ENCODE results near the gene SKIC8. TPM values are rescaled to one million over a fixed set of nuclear protein-coding genes. Genes with fewer than 3 reads are reported as not detected.

The SKIC8 gene
- polyA plus RNA-seq, 4 donors, result 45.9 to 68.0 (median 58.6) TPM

DNA sequence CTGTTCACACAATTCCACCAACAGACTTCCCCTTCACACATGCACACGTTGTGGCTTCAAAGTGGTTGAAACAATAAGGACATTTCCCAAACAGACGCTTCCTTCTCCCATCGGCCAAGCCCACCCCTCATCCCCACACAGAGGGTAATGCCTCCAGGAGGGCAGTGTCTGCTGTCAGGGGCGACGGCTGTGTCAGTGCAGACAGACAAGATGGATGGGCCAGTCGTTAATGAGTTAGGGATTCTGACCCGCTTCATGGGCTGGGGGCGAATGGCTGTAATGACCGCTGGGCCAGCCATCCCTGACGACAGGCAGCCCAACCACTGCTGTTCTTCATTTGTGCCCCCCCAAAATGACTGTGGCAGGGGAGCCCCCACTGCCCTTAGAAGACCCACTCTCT is 20.2 kb upstream of the SKIC8 start:
- H3K27me3 ChIP-seq (ENCODE audit: control insufficient read depth in 3 of 3, insufficient read depth in 3 of 3, low read length in 3 of 3), result no peaks in the 10 kb centered on the region
- no peak overlapping the region for H3K4me3 ChIP-seq (ENCODE audit: low read depth in 1 of 3, low read length in 3 of 3)
- H3K4me1 ChIP-seq (ENCODE audit: control insufficient read depth in 3 of 3, insufficient read depth in 2 of 3, low read depth in 1 of 3, low read length in 2 of 3), result peaks cover 0 to 20% (median 2%) of the 10 kb centered on the region in 3 donors
- no peaks in the 10 kb centered on the region for H3K36me3 ChIP-seq (ENCODE audit: control insufficient read depth in 3 of 3, insufficient read depth in 2 of 3, low read depth in 1 of 3, low read length in 3 of 3)
- no peak overlapping the region for H3K27ac ChIP-seq (ENCODE audit: low read depth in 1 of 3, low read length in 2 of 3)
- no peaks in the 10 kb centered on the region for H3K9me3 ChIP-seq (ENCODE audit: control insufficient read depth in 2 of 2, insufficient read depth in 1 of 2, low read depth in 1 of 2, low read length in 1 of 2)
- no peak for DNase-seq
- FAIRE-seq, result no peak
- WGBS, 3 donors, result 80 to 89% (median 86%) methylated on average over 10 of the region's 10 CpGs

- Histone ChIP-seq H3K27me3 (ENCODE audit: control insufficient read depth in 3 of 3, insufficient read depth in 3 of 3, low read length in 3 of 3) (no peaks in the 10 kb centered on the region), H3K4me3 (ENCODE audit: low read depth in 1 of 3, low read length in 3 of 3) (no peak overlapping the region), H3K9me3 (ENCODE audit: control insufficient read depth in 2 of 2, insufficient read depth in 1 of 2, low read depth in 1 of 2, low read length in 1 of 2) (no peaks in the 10 kb centered on the region), H3K36me3 (ENCODE audit: control insufficient read depth in 3 of 3, insufficient read depth in 2 of 3, low read depth in 1 of 3, low read length in 3 of 3) (no peaks in the 10 kb centered on the region), H3K4me1 (ENCODE audit: control insufficient read depth in 3 of 3, insufficient read depth in 2 of 3, low read depth in 1 of 3, low read length in 2 of 3) (peaks cover 0 to 20% (median 2%) of the 10 kb centered on the region in 3 donors), H3K27ac (ENCODE audit: low read depth in 1 of 3, low read length in 2 of 3) (peak overlapping the region; percentile 60 to 82 (median 74))
- FAIRE-seq (no peak), DNase-seq (peak in 1 of 2 donors; percentile 76)
- 22 to 66% (median 45%) methylated on average over 8 of the region's 8 CpGs for WGBS, 3 donors
Observed at GRCh38 chr15:78317145-78317836, 17.9 kb upstream of the SKIC8 start.

DNA sequence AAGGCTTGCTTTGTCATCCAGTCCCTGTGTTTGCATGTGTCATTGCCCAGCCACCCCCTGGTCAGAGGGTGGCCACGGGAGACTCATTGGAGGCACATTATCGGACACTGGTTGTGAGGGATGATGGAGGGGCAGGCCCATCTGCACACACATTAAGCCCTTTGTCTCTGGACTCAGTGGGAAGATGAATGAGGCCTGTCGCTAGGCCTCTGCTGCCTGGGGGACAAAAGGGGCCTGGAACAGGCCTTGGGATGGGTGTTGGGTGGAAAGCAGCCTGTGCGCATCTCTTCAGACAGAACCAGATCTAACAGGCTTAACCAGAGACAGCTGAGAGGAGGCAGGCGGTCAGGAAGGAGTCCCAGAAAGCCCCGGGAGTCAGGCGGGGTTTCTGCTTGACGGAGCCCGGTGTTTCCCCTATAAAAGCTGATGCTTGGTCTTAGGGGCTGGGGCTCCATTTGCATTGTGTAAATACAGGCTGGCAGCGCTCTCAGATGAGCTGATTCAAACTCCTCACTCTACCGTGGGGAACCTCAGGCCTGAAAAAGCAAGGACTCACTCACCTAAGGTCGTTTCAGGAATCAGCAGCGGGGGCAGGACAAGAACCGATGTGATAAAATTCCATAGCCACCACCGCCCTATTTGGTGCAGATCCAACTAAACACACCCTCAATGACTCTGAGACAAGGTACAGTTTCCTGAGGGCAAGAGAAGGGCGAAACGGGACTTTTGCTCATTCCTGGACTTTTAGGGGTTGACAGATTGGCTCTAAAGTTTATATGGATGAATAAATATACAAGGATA is 17.1 kb upstream of the SKIC8 start:
- DNase-seq, result peak; percentile 86 to 95
- Histone ChIP-seq H3K9me3 (ENCODE audit: control insufficient read depth in 2 of 2, insufficient read depth in 1 of 2, low read depth in 1 of 2, low read length in 1 of 2) (no peaks in the 10 kb centered on the region), H3K27me3 (ENCODE audit: control insufficient read depth in 3 of 3, insufficient read depth in 3 of 3, low read length in 3 of 3) (no peaks in the 10 kb centered on the region), H3K4me1 (ENCODE audit: control insufficient read depth in 3 of 3, insufficient read depth in 2 of 3, low read depth in 1 of 3, low read length in 2 of 3) (peaks cover 0 to 20% (median 2%) of the 10 kb centered on the region in 3 donors), H3K27ac (ENCODE audit: low read depth in 1 of 3, low read length in 2 of 3) (peak overlapping the region; percentile 60 to 82 (median 74)), H3K36me3 (ENCODE audit: control insufficient read depth in 3 of 3, insufficient read depth in 2 of 3, low read depth in 1 of 3, low read length in 3 of 3) (no peaks in the 10 kb centered on the region), H3K4me3 (ENCODE audit: low read depth in 1 of 3, low read length in 3 of 3) (no peak overlapping the region)
- 29 to 50% (median 41%) methylated on average over 17 of the region's 17 CpGs for WGBS, 3 donors
- no peak for FAIRE-seq

DNA sequence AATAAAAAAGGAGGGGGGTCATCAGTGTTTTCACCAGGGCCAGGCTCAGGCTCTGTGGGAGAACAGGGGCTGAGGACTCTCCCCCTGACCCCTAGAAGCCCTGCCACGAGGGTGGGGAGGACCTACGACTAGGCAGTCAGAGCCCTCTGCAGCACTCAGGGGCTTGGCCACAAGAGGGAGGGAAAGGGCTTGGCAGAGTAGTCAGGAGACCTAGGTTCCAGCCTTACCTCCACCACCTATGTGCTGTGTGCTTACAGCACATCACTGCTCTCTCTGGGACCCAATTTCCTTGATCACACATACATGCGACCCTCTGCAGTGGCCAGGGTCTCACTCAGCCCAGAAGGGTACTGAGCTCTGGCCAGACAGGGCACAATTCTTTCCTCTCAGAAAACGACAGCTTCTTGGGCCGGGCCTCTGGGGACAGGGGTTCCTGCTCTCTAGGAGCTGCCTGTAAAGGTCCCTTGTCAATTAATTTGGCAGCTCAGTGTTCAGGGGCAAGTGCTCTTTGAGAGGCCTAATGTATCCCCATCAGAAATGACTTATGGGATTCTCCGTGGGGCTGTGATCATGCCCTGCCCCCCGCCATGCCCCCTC is 16.4 kb upstream of the SKIC8 start:
- FAIRE-seq (no peak), DNase-seq (peak; percentile 39 to 49)
- Histone ChIP-seq H3K36me3 (ENCODE audit: control insufficient read depth in 3 of 3, insufficient read depth in 2 of 3, low read depth in 1 of 3, low read length in 3 of 3) (no peaks in the 10 kb centered on the region), H3K9me3 (ENCODE audit: control insufficient read depth in 2 of 2, insufficient read depth in 1 of 2, low read depth in 1 of 2, low read length in 1 of 2) (no peaks in the 10 kb centered on the region), H3K4me1 (ENCODE audit: control insufficient read depth in 3 of 3, insufficient read depth in 2 of 3, low read depth in 1 of 3, low read length in 2 of 3) (peaks cover 0 to 27% (median 2%) of the 10 kb centered on the region in 3 donors), H3K4me3 (ENCODE audit: low read depth in 1 of 3, low read length in 3 of 3) (no peak overlapping the region), H3K27ac (ENCODE audit: low read depth in 1 of 3, low read length in 2 of 3) (peak overlapping the region in 1 of 3 donors; percentile 60), H3K27me3 (ENCODE audit: control insufficient read depth in 3 of 3, insufficient read depth in 3 of 3, low read length in 3 of 3) (no peaks in the 10 kb centered on the region)
- WGBS, 3 donors, result 61 to 68% (median 62%) methylated on average over 6 to 7 of the region's 7 CpGs

DNA sequence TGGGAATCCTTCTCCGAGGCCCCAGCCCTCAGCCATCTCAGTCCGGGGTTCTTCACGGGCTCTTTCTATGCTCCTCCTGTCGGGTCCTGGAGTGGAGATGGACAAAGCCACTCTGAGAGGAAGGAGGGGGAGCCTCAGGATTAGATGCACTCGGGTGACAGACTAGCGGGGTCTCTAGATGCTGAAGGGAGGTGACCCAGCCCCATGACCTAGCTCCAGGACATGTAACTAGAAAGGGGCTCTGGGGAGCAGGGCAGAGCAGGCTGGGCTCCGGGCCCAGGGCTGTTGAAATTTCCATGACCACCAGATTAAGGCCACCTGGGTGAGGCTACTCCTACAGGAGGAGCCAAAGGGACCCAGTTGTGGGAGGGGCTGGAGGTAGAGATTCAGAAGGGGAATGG is 14.8 kb upstream of the SKIC8 start:
- H3K4me3 ChIP-seq (ENCODE audit: low read depth in 1 of 3, low read length in 3 of 3), result no peak overlapping the region
- DNase-seq (no peak), FAIRE-seq (no peak)
- H3K9me3 ChIP-seq (ENCODE audit: control insufficient read depth in 2 of 2, insufficient read depth in 1 of 2, low read depth in 1 of 2, low read length in 1 of 2), result no peaks in the 10 kb centered on the region
- H3K27me3 ChIP-seq (ENCODE audit: control insufficient read depth in 3 of 3, insufficient read depth in 3 of 3, low read length in 3 of 3), result no peaks in the 10 kb centered on the region
- WGBS, 3 donors, result 87 to 92% (median 89%) methylated on average over 7 of the region's 7 CpGs
- H3K36me3 ChIP-seq (ENCODE audit: control insufficient read depth in 3 of 3, insufficient read depth in 2 of 3, low read depth in 1 of 3, low read length in 3 of 3), result no peaks in the 10 kb centered on the region
- H3K27ac ChIP-seq (ENCODE audit: low read depth in 1 of 3, low read length in 2 of 3), result no peak overlapping the region
- peaks cover 0 to 27% (median 2%) of the 10 kb centered on the region in 3 donors for H3K4me1 ChIP-seq (ENCODE audit: control insufficient read depth in 3 of 3, insufficient read depth in 2 of 3, low read depth in 1 of 3, low read length in 2 of 3)

- FAIRE-seq, result no peak
- Histone ChIP-seq H3K9me3 (ENCODE audit: control insufficient read depth in 2 of 2, insufficient read depth in 1 of 2, low read depth in 1 of 2, low read length in 1 of 2) (no peaks in the 10 kb centered on the region), H3K4me1 (ENCODE audit: control insufficient read depth in 3 of 3, insufficient read depth in 2 of 3, low read depth in 1 of 3, low read length in 2 of 3) (peaks cover 0 to 27% (median 2%) of the 10 kb centered on the region in 3 donors), H3K27me3 (ENCODE audit: control insufficient read depth in 3 of 3, insufficient read depth in 3 of 3, low read length in 3 of 3) (no peaks in the 10 kb centered on the region), H3K27ac (ENCODE audit: low read depth in 1 of 3, low read length in 2 of 3) (no peak overlapping the region), H3K4me3 (ENCODE audit: low read depth in 1 of 3, low read length in 3 of 3) (no peak overlapping the region), H3K36me3 (ENCODE audit: control insufficient read depth in 3 of 3, insufficient read depth in 2 of 3, low read depth in 1 of 3, low read length in 3 of 3) (no peaks in the 10 kb centered on the region)
- DNase-seq, result no peak
- 71 to 80% (median 78%) methylated on average over 8 of the region's 8 CpGs for WGBS, 3 donors
Observed at GRCh38 chr15:78313383-78313782, 14.0 kb upstream of the SKIC8 start.

DNA sequence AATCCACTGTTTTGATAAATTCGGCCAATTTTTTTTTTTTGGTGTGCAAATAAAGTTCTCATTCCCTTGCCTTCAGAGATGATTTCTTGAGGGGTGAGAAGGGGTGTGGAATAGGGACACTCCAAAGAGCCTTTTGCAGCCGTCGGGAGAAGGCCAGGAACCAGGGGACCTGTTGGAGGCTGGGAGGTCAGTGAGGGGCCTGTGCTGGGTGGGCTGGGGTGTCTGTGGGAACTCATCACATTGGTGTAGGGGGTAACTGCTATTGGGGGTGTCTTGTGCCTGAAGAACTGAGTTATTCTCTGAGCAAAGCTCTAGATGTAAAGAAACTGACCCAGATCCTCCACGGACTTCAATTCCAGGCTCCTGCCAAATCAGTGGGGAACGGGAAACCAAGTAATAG is 13.5 kb upstream of the SKIC8 start:
- Histone ChIP-seq H3K4me3 (ENCODE audit: low read depth in 1 of 3, low read length in 3 of 3) (no peak overlapping the region), H3K27ac (ENCODE audit: low read depth in 1 of 3, low read length in 2 of 3) (no peak overlapping the region), H3K36me3 (ENCODE audit: control insufficient read depth in 3 of 3, insufficient read depth in 2 of 3, low read depth in 1 of 3, low read length in 3 of 3) (no peaks in the 10 kb centered on the region), H3K9me3 (ENCODE audit: control insufficient read depth in 2 of 2, insufficient read depth in 1 of 2, low read depth in 1 of 2, low read length in 1 of 2) (no peaks in the 10 kb centered on the region), H3K4me1 (ENCODE audit: control insufficient read depth in 3 of 3, insufficient read depth in 2 of 3, low read depth in 1 of 3, low read length in 2 of 3) (peaks cover 0 to 31% (median 2%) of the 10 kb centered on the region in 3 donors), H3K27me3 (ENCODE audit: control insufficient read depth in 3 of 3, insufficient read depth in 3 of 3, low read length in 3 of 3) (no peaks in the 10 kb centered on the region)
- FAIRE-seq, result no peak
- 85 to 94% (median 85%) methylated on average over 5 of the region's 5 CpGs for WGBS, 3 donors
- DNase-seq, result no peak

DNA sequence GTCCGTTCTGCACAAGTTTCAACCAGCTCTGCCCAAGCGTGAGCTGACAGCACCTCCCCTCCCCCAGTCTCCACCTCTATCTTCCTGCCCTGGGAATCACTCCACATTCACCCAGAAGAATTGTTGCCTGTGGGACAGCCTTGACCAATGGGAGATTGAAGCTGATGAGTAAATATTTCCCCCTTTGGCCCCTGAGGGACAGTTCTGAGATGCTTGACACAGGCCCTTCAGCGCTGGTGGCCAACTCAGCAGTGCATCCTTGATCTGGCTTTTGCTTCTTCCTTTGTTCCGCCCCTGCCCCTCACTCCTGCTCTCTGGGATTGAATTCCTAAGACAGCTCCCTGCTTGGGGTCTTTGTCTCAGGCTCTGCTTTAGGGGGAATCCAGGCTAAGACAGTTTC is 13.1 kb upstream of the SKIC8 start:
- H3K27ac ChIP-seq (ENCODE audit: low read depth in 1 of 3, low read length in 2 of 3), result no peak overlapping the region
- no peak for FAIRE-seq
- peaks cover 0 to 31% (median 2%) of the 10 kb centered on the region in 3 donors for H3K4me1 ChIP-seq (ENCODE audit: control insufficient read depth in 3 of 3, insufficient read depth in 2 of 3, low read depth in 1 of 3, low read length in 2 of 3)
- 69 to 91% (median 83%) methylated on average over 4 of the region's 4 CpGs for WGBS, 3 donors
- H3K27me3 ChIP-seq (ENCODE audit: control insufficient read depth in 3 of 3, insufficient read depth in 3 of 3, low read length in 3 of 3), result no peaks in the 10 kb centered on the region
- no peaks in the 10 kb centered on the region for H3K36me3 ChIP-seq (ENCODE audit: control insufficient read depth in 3 of 3, insufficient read depth in 2 of 3, low read depth in 1 of 3, low read length in 3 of 3)
- H3K9me3 ChIP-seq (ENCODE audit: control insufficient read depth in 2 of 2, insufficient read depth in 1 of 2, low read depth in 1 of 2, low read length in 1 of 2), result no peaks in the 10 kb centered on the region
- DNase-seq, result no peak
- no peak overlapping the region for H3K4me3 ChIP-seq (ENCODE audit: low read depth in 1 of 3, low read length in 3 of 3)
